HCT116 (cell line): ENCODE results near the gene MBD5. TPM values are rescaled to one million over a fixed set of nuclear protein-coding genes. Genes with fewer than 3 reads are reported as not detected.

Source experiments
- ATAC-seq: fragments of 200-7000 bp; cut with Tn5 transposase; 2 replicates; pipeline ENCODE4 v1.9.1; 2020; ENCODE audit warnings: mild to moderate bottlenecking, moderate library complexity
- BruUV-seq: library from RNA; stranded (reverse); fragments of 400-500 nt; replicated peaks from 2 replicates; lab custom pipeline; 2021; lab: Mats Ljungman, UMichigan
- CTCF ChIA-PET: fragments of 300-600 bp; sonication (Branson Sonifier 250); formaldehyde crosslinking; loops from one replicate; lab custom pipeline; 2021; ENCODE audit warnings: antibody characterized with exemption; lab: Charles Lee
- POLR2A ChIA-PET: fragments of 300-600, 350-600 bp; sonication (Branson Sonifier 250); formaldehyde crosslinking; loops from one replicate; lab custom pipeline; 2021; ENCODE audit warnings: antibody characterized with exemption; lab: Charles Lee
- RAD21 ChIA-PET, 2 experiments: fragments of 300-600 bp; sonication (Branson Sonifier 250); formaldehyde crosslinking; loops; one replicate each; lab custom pipeline; 2023; ENCODE audit warnings: low total read pairs in 2 of 2; ENCODE audit not compliant: uncharacterized antibody in 2 of 2, unreplicated experiment in 2 of 2, low non-redundant PET in 1 of 2; lab: Charles Lee
- DNase-seq: peaks from one replicate; pipeline ENCODE4 v3.0.0-alpha.2; 2010; ENCODE audit warnings: low read depth, low spot score
- H2AFZ ChIP-seq: fragments of 200-600 bp; shearing (Covaris generic), sonication (generic); 2 replicates; pipeline ENCODE4 v1.6.1; 2017; ENCODE audit warnings: low read depth, mixed run types, mixed read lengths, antibody characterized with exemption, low read length; ENCODE audit not compliant: poor library complexity, severe bottlenecking
- H3K27ac ChIP-seq: 2 replicates; pipeline ENCODE4 v1.5.1; 2012; ENCODE audit warnings: low read depth, low read length
- H3K27me3 ChIP-seq: fragments of 200-600 bp; sonication (generic); 2 replicates; pipeline ENCODE4 v1.6.1; 2016; ENCODE audit warnings: mixed run types, low read length, mixed read lengths; ENCODE audit not compliant: insufficient read depth
- H3K36me3 ChIP-seq, 2 experiments: fragments of 200-500 bp in 1 of 2; fragments of 200-600 bp in 1 of 2; sonication (Bioruptor generic) in 1 of 2; sonication (generic) in 1 of 2; 2 replicates each; pipeline versions ENCODE4 v1.5.1 to v1.6.1; 2014 to 2016; ENCODE audit warnings: low read length in 2 of 2, inconsistent platforms in 1 of 2, mixed read lengths in 1 of 2, mixed run types in 1 of 2; ENCODE audit not compliant: insufficient read depth in 2 of 2, control insufficient read depth in 1 of 2
- H3K4me1 ChIP-seq, 2 experiments: fragments of 200-600 bp in 1 of 2; sonication (generic) in 1 of 2; 2 replicates each; pipeline versions ENCODE4 v1.5.1 to v1.6.1; 2012 to 2017; ENCODE audit warnings: low read length in 2 of 2, inconsistent platforms in 1 of 2, mild to moderate bottlenecking in 1 of 2, mixed read lengths in 1 of 2, mixed run types in 1 of 2, moderate library complexity in 1 of 2; ENCODE audit not compliant: insufficient read depth in 2 of 2, control insufficient read depth in 1 of 2
- H3K4me2 ChIP-seq: fragments of 200-600 bp; sonication (generic); 2 replicates; pipeline ENCODE4 v1.6.1; 2017; ENCODE audit warnings: mixed run types, low read length, mixed read lengths
- H3K4me3 ChIP-seq, 2 experiments: fragments of 200-600 bp in 1 of 2; sonication (generic) in 1 of 2; replicated peaks in 1 of 2; 2 replicates each; pipeline ENCODE4 v1.5.1; 2011 to 2016; ENCODE audit warnings: low read length in 2 of 2, control low read depth in 1 of 2, low read depth in 1 of 2, mild to moderate bottlenecking in 1 of 2, mixed read lengths in 1 of 2, mixed run types in 1 of 2
- H3K79me2 ChIP-seq: fragments of 200-600 bp; sonication (generic); 2 replicates; pipeline ENCODE4 v1.6.1; 2017; ENCODE audit warnings: mild to moderate bottlenecking, mixed run types, low read length, moderate library complexity, mixed read lengths; ENCODE audit not compliant: insufficient read depth
- H3K9ac ChIP-seq: fragments of 200-600 bp; sonication (generic); 2 replicates; pipeline ENCODE4 v1.6.1; 2016; ENCODE audit warnings: low read length, mixed read lengths
- H3K9me2 ChIP-seq: fragments of 200-600 bp; sonication (generic), shearing (Covaris generic); 2 replicates; pipeline ENCODE4 v1.6.1; 2017; ENCODE audit warnings: mixed run types, mild to moderate bottlenecking, moderate library complexity; ENCODE audit not compliant: insufficient read depth
- H3K9me3 ChIP-seq, 2 experiments: fragments of 200-500 bp in 1 of 2; fragments of 200-600 bp in 1 of 2; sonication (Bioruptor generic) in 1 of 2; sonication (generic) in 1 of 2; 2 replicates each; pipeline ENCODE4 v1.6.1; 2014 to 2017; ENCODE audit warnings: low read length in 2 of 2, mixed read lengths in 2 of 2, inconsistent platforms in 1 of 2, low read depth in 1 of 2, mild to moderate bottlenecking in 1 of 2, mixed run types in 1 of 2, moderate library complexity in 1 of 2; ENCODE audit not compliant: control insufficient read depth in 1 of 2, insufficient read depth in 1 of 2
- H4K20me1 ChIP-seq: fragments of 200-600 bp; sonication (generic), shearing (Covaris generic); 2 replicates; pipeline ENCODE4 v1.6.1; 2017; ENCODE audit warnings: mixed run types, mild to moderate bottlenecking, moderate library complexity; ENCODE audit not compliant: insufficient read depth
- CEBPB ChIP-seq: IDR thresholded peaks from 2 replicates; pipeline ENCODE4 v1.6.1; 2012; ENCODE audit warnings: low read depth
- EZH2 ChIP-seq: fragments of 200-600 bp; sonication (generic); IDR thresholded peaks from 2 replicates; pipeline ENCODE4 v1.6.1; 2017; ENCODE audit warnings: antibody characterized with exemption, mixed run types
- FOSL1 ChIP-seq: IDR thresholded peaks from 2 replicates; pipeline ENCODE4 v1.6.1; 2012; ENCODE audit warnings: low read depth
- JUND ChIP-seq: IDR thresholded peaks from 2 replicates; pipeline ENCODE4 v1.6.1; 2012
- POLR2A ChIP-seq: IDR thresholded peaks from 2 replicates; pipeline ENCODE4 v1.7.0; 2011; ENCODE audit warnings: borderline replicate concordance; ENCODE audit not compliant: insufficient read depth, insufficient read length; ENCODE audit errors: extremely low read depth
- SP1 ChIP-seq: IDR thresholded peaks from 2 replicates; pipeline ENCODE4 v1.6.1; 2012; ENCODE audit warnings: low read depth
- SRF ChIP-seq: IDR thresholded peaks from 2 replicates; pipeline ENCODE4 v1.6.1; 2012; ENCODE audit warnings: low read depth
- ZFX ChIP-seq: fragments of 450-650 bp; IDR thresholded peaks from 2 replicates; pipeline ENCODE4 v1.6.1; 2017
- intact Hi-C: fragments of 100-400 bp; cut with micrococcal nuclease; formaldehyde crosslinking; loops from 2 replicates; pipeline ENCODE4 v1.10.0; 2022
- total RNA-seq: library from RNA; stranded (reverse); gene quantifications from one replicate; pipeline ENCODE4 v1.2.1, GENCODE V29; 2021; ENCODE audit not compliant: unreplicated experiment
- TF ChIP-seq, protein P1 (sequence below), 3 experiments: fragments of 200-600 bp in 1 of 3; sonication (generic) in 1 of 3; IDR thresholded peaks in 2 of 3; conservative IDR thresholded peaks in 1 of 3; 2 replicates each; pipeline ENCODE4 v1.5.1; 2012 to 2017; ENCODE audit warnings: low read depth in 2 of 3, low read length in 2 of 3, antibody characterized with exemption in 1 of 3, borderline replicate concordance in 1 of 3, control low read depth in 1 of 3, mild to moderate bottlenecking in 1 of 3, mixed read lengths in 1 of 3, mixed run types in 1 of 3, moderate library complexity in 1 of 3; ENCODE audit not compliant: insufficient read depth in 1 of 3
- TF ChIP-seq, protein P2 (sequence below): IDR thresholded peaks from 2 replicates; pipeline ENCODE4 v1.6.1; 2011; ENCODE audit warnings: mild to moderate bottlenecking, low read length, moderate library complexity; ENCODE audit not compliant: insufficient replicate concordance; ENCODE audit errors: extremely low read depth
- TF ChIP-seq, protein P3 (sequence below): IDR thresholded peaks from 2 replicates; pipeline ENCODE4 v1.6.1; 2012

Gene MBD5
- total RNA-seq, 1 experiment from 2014 or later: 20.5 TPM

DNA sequence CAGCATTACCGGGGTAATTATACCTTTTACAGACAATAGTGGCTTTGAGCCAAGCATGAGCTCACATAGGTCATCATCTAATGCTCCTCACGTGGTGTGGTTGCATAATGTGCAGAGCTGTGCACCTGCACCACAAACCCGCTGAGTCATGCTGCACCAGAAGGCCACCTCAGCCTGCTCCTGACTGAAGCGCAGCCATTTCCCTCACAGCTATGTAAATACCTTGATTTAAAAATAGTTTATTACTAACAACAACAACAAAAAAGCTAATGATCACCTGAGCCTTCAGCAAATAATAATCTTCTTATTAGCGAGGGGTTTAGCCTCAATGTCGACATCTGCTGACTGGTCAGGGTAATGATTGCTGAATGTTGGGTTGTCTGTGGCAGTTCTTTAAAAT lies 238.8 kb downstream of the MBD5 start:
- H3K79me2 ChIP-seq: no peaks in the 10 kb centered on the region
- RAD21 ChIA-PET: no interaction called here
- BruUV-seq: no TSS peak
- no peak overlapping the region for H3K4me3 ChIP-seq
- TF ChIP-seq, protein P1, sequence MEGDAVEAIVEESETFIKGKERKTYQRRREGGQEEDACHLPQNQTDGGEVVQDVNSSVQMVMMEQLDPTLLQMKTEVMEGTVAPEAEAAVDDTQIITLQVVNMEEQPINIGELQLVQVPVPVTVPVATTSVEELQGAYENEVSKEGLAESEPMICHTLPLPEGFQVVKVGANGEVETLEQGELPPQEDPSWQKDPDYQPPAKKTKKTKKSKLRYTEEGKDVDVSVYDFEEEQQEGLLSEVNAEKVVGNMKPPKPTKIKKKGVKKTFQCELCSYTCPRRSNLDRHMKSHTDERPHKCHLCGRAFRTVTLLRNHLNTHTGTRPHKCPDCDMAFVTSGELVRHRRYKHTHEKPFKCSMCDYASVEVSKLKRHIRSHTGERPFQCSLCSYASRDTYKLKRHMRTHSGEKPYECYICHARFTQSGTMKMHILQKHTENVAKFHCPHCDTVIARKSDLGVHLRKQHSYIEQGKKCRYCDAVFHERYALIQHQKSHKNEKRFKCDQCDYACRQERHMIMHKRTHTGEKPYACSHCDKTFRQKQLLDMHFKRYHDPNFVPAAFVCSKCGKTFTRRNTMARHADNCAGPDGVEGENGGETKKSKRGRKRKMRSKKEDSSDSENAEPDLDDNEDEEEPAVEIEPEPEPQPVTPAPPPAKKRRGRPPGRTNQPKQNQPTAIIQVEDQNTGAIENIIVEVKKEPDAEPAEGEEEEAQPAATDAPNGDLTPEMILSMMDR (IDR thresholded peaks at IDR 0.05 in 2 of 3, conservative IDR thresholded peaks at IDR 0.05 in 1 of 3; ENCODE audit: borderline replicate concordance in 1 of 3, insufficient read depth in 1 of 3, low read depth in 2 of 3, low read length in 2 of 3): peak in 2 of 3 experiments; percentile 3 to 49; a peak in 2 of 6 replicates
- TF ChIP-seq SRF: no peak
- TF ChIP-seq, all 23 proteins: peak for 1
- Histone ChIP-seq H4K20me1 (no peaks in the 10 kb centered on the region), H3K4me2 (no peak overlapping the region), H3K27me3 (no peaks in the 10 kb centered on the region), H3K27ac (no peak overlapping the region), H2AFZ (no peak overlapping the region), H3K4me1 (no peaks in the 10 kb centered on the region), H3K9me2 (no peaks in the 10 kb centered on the region), H3K9ac (no peak overlapping the region), H3K36me3 (no peaks in the 10 kb centered on the region), H3K9me3 (peaks cover 0 to 4% of the 10 kb centered on the region in 2 experiments; a peak in 2 of 4 replicates)
- CTCF ChIA-PET: no interaction called here
- POLR2A ChIA-PET: no interaction called here
- intact Hi-C loops: no loop called here
- no peak for DNase-seq
- no peak for ATAC-seq

DNA sequence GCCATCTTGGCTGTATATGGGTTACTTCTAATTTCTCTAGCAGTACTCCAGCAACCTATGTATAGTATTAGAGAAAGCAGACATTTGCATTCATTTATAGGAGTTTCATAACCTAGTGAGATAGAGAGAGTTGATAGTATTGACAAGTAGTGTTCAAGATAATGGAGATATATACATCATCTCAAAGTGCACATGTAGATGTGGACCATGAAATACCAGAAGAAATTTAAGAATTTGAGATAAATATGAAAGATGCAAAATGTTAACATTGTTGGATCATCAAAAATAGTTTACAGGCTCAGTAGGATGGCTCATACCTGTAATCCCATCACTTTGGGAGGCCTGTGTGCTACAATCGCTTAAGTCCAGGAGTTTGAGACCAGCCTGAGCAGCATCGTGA lies 243.0 kb downstream of the MBD5 start:
- BruUV-seq: no TSS peak
- Histone ChIP-seq H3K79me2 (no peaks in the 10 kb centered on the region), H3K36me3 (no peaks in the 10 kb centered on the region), H2AFZ (no peak overlapping the region), H3K9ac (no peak overlapping the region), H3K9me3 (peaks cover 0 to 4% of the 10 kb centered on the region in 2 experiments; a peak in 2 of 4 replicates), H3K4me1 (no peaks in the 10 kb centered on the region), H3K4me2 (no peak overlapping the region), H3K27me3 (no peaks in the 10 kb centered on the region), H4K20me1 (no peaks in the 10 kb centered on the region), H3K9me2 (no peaks in the 10 kb centered on the region), H3K27ac (no peak overlapping the region), H3K4me3 (no peak overlapping the region)
- POLR2A ChIA-PET: no interaction called here
- RAD21 ChIA-PET: no interaction called here
- intact Hi-C loops: no loop called here
- ATAC-seq: no peak
- CTCF ChIA-PET: no interaction called here
- no peak for DNase-seq
- no peak for TF ChIP-seq EZH2
- no peak for TF ChIP-seq ZFX
- TF ChIP-seq, protein P2, sequence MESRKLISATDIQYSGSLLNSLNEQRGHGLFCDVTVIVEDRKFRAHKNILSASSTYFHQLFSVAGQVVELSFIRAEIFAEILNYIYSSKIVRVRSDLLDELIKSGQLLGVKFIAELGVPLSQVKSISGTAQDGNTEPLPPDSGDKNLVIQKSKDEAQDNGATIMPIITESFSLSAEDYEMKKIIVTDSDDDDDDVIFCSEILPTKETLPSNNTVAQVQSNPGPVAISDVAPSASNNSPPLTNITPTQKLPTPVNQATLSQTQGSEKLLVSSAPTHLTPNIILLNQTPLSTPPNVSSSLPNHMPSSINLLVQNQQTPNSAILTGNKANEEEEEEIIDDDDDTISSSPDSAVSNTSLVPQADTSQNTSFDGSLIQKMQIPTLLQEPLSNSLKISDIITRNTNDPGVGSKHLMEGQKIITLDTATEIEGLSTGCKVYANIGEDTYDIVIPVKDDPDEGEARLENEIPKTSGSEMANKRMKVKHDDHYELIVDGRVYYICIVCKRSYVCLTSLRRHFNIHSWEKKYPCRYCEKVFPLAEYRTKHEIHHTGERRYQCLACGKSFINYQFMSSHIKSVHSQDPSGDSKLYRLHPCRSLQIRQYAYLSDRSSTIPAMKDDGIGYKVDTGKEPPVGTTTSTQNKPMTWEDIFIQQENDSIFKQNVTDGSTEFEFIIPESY: no peak
- TF ChIP-seq SP1: no peak
- TF ChIP-seq CEBPB: no peak
- TF ChIP-seq FOSL1: no peak
- no peak for TF ChIP-seq POLR2A
- TF ChIP-seq JUND: no peak
- TF ChIP-seq, protein P3, sequence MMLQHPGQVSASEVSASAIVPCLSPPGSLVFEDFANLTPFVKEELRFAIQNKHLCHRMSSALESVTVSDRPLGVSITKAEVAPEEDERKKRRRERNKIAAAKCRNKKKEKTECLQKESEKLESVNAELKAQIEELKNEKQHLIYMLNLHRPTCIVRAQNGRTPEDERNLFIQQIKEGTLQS: no peak
